Gastroesophageal sphincter (tissue), 3 donors: Measurements from ENCODE around the gene MYO3B.

Experiments
- POLR2A ChIP-seq, 2 donors: fragments of 450-650 bp; IDR thresholded peaks; one replicate each; pipeline ENCODE4 v1.6.1; 2017; ENCODE audit warnings: antibody characterized with exemption in 2 of 2, mild to moderate bottlenecking in 2 of 2, moderate library complexity in 1 of 2
- POLR2AphosphoS5 ChIP-seq: sonication (generic); formaldehyde crosslinking; IDR thresholded peaks from one replicate; pipeline ENCODE4 v1.6.1; 2017; ENCODE audit warnings: antibody characterized with exemption
- TF ChIP-seq, protein P1 (sequence below), 4 experiments: fragments of 200-600 bp in 2 of 4; fragments of 450-650 bp in 2 of 4; sonication (generic) in 1 of 4; IDR thresholded peaks; one replicate each; pipeline ENCODE4 v1.5.1; 2017 to 2019; ENCODE audit warnings: antibody characterized with exemption in 4 of 4, mild to moderate bottlenecking in 2 of 4, moderate library complexity in 2 of 4

- TF ChIP-seq POLR2A (IDR thresholded peaks at IDR 0.05) (no peak), POLR2AphosphoS5 (no peak)
- TF ChIP-seq, protein P1, sequence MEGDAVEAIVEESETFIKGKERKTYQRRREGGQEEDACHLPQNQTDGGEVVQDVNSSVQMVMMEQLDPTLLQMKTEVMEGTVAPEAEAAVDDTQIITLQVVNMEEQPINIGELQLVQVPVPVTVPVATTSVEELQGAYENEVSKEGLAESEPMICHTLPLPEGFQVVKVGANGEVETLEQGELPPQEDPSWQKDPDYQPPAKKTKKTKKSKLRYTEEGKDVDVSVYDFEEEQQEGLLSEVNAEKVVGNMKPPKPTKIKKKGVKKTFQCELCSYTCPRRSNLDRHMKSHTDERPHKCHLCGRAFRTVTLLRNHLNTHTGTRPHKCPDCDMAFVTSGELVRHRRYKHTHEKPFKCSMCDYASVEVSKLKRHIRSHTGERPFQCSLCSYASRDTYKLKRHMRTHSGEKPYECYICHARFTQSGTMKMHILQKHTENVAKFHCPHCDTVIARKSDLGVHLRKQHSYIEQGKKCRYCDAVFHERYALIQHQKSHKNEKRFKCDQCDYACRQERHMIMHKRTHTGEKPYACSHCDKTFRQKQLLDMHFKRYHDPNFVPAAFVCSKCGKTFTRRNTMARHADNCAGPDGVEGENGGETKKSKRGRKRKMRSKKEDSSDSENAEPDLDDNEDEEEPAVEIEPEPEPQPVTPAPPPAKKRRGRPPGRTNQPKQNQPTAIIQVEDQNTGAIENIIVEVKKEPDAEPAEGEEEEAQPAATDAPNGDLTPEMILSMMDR (IDR thresholded peaks at IDR 0.05), result no peak
Measured at GRCh38 chr2:170213651-170214050, 35.7 kb downstream of the MYO3B start.
